ENCODE data around the gene GPR158.
"Not testable (repeated sequence)": the region's sequence is repeated elsewhere in the genome, so short reads cannot be mapped to it uniquely, and the experiment has no call there.

The GPR158 gene

DNA sequence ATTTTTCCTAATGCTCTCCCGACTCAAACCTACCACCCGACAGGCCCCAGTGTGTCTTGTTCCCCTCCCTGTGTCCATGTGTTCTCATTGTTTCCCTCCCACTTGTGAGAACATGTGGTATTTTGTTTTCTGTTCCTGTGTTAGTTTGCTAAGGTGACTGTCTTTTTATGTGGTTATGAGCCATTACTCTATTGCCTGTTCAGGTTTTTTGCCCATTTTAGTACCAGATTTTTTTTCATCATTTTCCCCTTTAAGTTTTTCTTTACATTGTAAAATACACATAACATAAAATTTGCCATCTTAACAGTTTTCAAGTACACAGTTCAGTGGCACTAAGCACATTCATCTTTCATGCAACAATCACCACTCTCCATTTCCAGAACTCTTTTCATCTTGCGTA lies 133.5 kb downstream of the GPR158 start:
- no peak for DNase-seq

DNA sequence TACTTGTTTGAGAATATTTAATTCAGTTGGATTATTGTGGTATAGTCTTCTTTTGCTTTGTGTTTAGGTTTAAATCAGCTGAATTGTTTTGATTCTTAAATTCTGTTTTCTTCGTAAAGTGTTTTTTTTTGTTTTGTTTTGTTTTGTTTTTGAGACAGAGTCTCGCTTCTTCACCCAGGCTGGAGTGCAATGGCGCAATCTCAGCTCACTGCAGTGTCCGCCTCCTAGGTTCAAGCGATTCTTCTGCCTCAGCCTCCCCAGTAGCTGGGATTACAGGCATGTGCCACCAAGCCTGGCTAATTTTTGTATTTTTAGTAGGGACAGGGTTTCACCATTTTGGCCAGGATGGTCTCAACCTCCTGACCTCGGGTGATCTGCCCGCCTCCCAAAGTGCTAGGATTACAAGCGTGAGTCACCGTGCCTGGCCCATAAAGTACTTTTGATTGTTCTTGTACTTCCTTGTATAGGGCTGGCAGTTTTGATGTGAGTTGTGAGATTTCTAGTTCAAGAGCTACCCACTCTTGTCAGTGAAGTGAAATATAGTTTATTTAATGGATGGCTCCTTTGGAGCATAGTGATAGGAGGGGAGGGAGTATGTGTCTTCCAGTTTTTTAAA lies 142.9 kb downstream of the GPR158 start:
- DNase-seq: not testable (repeated sequence)

DNA sequence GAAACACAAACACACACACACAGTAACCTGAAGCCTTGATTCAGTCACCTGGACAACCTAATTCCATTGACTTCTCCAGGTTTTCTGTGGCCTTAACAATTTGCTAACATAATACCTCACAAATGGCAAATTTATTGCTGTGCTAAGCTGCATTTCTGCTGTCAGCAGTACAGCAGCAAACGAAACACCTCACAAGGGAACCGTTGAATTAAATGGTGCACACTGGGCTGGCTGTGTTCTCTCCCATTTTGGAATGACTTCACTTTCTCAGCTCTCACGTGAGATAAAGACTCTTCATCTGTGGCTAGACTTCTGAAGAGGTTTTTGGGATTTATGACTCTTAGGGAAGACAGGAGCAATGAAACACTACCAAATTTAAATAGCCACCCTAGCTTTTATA lies 152.5 kb downstream of the GPR158 start:
- DNase-seq: no peak

DNA sequence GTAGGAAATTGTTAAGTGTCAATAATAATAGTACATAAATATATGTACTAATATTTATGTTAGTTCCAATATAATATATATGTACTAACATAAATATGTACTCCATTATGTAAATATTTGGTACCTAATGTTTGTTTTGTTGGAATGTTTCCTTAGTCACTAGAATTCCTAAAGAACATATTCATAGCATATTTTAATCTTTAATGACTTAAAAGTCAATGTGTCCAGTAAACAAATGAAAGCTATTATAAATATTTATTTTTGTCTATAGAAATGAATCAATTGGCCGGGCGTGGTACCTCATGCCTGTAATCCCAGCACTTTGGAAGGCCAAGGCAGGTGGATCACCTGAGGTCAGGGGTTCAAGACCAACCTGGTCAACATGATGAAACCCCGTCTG lies 153.6 kb downstream of the GPR158 start:
- no peak for DNase-seq

DNA sequence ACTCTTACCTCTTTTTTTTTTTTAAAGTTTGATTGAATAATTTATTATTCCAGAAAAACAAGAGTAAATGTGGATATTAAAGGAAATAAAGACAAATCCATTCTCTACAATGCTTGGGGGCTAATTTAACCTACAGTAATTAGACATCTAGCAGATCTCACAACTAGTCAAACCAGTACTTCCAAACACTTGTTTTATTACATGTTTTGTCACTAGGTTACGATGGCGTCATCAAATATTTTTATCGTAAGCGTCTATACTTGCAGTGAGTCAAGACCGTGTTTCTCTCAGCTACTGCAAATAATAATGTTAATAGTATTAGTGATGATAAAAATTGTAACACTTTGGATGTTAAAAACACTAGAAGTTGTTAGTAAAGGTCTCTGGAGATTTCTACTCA lies 154.8 kb downstream of the GPR158 start:
- not testable (repeated sequence) for DNase-seq

DNA sequence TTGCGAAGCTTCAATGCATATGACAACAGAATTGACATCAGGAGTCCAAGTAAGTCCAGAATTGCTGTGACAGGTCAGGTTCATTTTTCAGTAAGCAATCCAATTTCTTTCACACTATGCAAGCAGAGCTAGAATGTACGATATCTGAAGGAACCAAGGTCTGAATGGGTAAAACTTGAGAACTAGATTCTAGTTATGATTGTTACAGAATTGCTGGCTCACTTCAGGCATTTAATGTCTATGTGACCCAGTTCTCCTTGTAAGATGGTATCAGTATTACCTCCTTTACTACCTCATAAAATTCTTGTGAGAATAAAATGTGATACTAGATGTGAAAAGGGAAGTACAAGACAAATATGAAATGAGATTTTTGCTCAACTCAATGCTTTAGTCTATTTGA lies 159.6 kb downstream of the GPR158 start:
- no peak for DNase-seq

DNA sequence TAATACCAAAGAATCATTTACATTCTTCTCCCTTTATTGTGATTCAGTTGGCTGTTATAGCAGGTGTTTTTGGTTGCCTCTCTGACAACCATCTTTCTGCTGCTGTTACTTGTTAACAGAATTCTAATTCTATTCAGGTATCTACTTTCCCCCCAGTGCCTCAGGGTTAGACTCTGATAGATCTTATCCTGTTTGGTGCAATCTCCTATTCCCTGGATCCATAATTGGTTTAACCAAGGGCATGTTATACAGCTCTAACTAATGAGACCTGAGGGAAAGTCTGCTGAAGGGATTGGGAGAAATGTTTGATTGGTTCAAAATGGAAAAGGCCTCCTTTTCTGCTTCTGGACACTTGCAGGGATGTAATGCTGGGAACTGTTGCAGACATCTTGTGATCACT lies 161.5 kb downstream of the GPR158 start:
- no peak for DNase-seq

DNA sequence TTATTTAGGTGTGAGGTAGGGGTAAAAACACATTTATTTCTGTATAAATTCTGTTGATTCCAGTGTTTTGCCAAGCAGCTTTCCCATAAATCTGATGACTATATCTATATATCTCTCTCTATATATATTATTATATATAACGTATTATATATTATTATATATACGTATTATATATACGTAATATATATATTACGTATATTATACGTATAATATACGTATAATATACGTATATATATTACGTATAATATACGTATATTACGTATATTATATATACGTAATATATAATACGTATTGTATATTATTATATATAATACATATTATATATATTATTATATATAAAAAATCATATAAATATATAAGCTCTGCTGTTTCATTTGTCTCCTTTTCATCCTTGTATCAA lies 163.5 kb downstream of the GPR158 start:
- DNase-seq: no peak

DNA sequence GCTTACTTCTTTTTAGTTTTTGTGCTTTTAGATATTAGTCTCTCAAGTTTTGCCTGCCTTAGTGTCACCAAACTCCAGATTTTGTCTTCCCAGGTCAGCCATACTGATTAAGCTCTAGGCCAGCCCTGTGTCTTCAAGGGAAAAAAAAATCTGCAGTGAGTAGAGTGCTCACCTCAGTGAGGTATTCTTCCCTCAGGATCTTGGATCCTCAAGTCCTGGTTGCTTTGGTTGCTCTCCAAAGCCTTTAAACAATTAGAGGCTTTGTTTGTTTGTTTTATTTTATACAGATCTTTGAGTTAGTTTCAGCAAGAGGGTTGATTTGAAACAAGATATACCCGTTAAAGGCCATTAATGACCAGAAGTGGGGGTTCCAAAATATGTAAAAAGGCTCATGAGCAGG lies 165.2 kb downstream of the GPR158 start:
- no peak for DNase-seq

DNA sequence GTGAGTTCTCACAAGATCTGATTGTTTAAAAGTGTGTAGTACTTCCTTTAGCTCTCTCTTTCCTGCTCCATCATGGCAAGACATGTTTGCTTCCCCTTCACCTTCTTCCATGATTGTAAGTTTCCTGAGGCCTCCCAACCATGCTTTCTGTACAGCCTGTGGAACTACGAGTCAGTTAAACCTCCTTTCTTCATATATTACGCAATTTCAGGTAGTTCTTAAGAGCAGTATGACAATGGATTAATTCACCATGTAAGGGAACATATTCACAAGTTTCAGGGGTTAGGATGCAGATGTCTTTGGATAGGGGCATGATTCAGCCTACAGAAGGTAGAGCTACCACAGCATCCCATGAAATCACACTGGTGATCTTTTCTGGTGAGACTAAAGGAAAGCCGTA lies 174.7 kb downstream of the GPR158 start:
- DNase-seq: no peak

DNA sequence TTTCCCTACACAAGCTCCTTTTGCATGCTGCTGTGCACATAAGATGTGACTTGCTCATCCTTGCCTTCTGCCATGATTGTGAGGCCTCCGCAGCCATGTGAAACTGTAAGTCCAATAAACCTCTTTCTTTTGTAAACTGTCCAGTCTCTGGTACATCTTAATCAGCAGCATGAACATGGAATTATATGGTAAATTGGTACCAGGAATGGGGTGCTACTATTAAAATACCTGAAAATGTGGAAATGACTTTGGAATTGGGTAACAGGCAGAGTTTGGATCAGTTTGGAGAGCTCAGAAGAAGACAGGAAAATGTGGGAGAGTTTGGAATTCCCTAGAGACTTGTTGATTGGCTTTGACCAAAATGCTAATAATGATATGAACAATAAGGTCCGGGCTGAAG lies 181.8 kb downstream of the GPR158 start:
- DNase-seq: no peak

DNA sequence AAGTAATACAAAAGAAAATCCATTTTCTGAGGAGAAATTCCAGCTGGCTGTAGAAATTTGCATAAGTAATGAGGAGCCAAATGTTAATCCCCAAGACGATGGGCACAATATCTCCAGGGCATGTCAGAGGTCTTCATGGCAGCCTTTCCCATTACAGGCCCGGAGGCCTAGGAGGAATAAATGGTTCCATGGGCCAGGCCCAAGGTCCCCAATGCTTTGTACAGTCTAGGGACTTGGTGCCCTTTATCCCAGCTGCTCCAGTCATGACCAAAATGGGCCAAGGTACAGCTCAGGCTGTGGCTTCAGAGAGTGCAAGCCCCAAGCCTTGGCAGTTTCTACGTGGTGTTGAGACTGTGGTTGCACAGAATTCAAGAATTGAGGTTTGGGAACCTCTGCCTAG lies 182.5 kb downstream of the GPR158 start:
- no peak for DNase-seq

DNA sequence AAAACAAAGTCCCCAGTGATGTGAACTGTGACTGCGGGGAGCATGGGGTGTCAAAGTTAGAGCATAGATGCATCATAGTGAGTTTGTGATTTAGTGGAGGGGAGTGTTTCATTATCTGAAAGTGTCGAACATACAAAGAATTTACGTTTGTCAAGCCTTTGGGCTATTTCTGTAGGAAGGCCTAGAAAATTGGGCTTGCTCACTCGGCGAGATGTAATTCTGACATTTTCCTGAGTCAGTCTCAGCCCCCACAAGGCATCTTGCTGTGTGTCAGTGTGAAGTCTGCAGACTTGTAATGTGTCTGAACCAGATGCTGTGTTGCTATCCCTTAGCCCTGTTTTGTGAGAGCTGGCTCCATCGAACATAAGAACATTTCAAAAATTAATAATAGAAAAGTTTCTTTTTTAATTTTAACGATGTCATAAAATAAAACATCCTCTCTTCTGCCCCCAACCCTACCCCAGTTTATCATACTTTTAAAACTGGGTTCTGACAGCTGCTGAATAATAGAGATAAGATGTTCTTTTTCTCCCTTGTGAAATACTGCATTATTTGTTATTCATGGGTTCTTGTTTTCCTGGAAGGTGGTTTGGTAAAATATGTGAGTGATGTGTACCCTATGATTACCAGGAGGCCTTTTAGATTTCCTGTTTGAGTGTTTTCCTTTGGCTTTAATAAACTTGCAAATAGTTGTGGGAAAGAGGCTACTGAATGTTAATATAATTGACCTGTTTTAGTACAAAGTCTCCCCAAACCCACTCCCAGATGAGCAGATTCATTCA lies 207.4 kb downstream of the GPR158 start:
- DNase-seq: no peak

DNA sequence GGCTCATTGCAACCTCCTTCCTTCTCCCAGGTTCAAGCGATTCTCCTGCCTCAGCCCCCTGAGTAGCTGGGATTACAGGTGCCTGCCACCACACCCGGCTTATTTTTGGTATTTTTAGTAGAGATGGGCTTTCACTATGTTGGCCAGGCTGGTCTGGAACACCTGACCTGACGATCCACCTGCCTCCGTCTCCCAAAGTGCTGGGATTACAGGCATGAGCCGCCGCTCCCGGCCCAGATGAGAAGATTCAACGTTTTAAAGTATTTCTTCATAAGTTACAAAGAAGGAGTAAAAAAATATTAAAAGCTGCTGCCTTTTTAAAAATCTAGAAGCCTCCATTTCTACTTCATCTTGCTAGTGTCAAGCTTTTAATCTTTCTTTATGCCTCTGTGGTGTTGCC lies 208.1 kb downstream of the GPR158 start:
- not testable (repeated sequence) for DNase-seq

DNA sequence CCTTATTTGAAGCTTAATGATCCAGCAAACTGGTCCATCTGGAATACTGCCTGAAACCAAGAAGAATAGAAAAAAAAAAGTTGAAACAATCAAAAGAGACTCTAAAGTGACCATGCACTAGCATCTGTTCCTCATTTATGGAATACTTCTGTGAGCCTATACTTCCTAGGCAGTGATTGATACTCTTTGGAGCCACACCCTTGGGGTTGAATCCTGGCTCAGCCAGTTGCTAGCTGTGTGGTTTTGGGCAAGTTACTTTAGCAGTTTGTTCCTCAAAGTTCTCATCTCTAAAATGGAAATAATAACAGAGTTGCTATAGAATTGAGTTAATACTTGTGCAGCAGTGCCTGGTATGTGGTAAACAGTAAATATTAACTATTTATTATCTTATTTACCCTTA lies 208.9 kb downstream of the GPR158 start:
- no peak for DNase-seq

DNA sequence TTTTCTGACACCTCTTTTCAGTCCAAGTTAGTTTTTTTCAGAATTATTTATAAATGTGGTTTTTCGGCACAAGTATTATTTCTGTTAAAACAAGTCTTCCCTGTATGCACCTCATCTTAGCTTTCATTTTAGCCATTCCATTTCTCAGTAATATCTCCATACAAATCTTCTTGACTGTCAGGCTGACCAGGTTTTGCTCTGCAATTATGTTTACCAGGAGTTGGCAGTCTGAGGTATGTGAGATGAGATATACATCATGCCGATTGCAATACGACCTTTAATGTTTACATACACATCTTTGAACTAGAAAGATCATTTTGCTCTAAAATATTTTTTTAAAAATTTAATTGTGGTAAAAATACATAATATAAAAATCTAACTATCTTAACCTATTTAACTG lies 209.8 kb downstream of the GPR158 start:
- no peak for DNase-seq

DNA sequence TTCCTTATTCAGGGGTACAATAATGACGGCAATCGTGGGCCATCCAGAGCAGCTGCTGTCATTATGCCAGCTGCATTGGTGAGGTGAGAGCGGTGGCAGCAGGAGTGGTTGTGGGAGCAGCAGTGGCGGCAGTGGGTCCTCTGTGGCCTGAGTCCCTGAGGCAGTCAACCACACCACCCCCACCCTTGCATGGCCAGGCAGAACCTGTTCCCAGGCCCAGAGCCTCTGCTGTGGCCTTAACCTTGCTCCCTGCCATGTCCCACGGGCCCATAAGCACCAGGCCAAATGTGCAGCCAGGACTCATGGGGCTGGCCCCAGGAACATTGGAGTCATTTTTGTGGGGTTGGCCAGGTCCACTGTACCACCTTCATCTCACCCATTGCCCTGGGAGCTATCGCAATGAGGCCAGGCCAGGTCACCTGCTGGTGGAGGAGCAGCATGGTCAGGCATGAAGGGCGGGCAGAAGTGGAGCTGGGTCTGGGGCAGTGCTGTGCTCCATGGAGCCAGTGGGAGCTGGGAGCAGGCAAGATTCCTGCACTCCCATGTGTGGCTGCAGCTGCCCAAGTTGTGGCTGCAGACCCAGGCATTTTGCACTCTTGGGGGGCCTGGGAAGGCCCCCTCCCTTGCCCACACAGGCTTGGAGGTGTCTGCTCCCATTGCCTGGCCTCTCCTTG lies 213.5 kb downstream of the GPR158 start:
- no peak for DNase-seq

DNA sequence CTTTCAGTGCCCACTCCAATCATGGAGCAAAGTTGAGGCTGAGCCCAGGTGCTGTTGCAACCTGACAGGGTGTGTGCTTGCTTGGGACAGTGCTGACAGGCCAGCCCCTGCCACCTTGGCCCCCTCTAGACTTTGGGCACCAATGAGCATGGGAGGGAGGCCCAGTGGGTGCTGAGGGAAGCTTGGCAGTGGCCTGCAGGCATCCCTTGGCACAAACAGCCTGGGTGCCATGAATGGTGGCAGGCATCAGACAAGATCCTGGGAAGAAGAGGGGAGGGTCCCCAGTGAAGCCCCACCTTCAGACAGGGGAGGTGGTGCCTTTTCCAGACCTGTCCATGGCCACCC lies 214.0 kb downstream of the GPR158 start:
- no peak for DNase-seq

DNA sequence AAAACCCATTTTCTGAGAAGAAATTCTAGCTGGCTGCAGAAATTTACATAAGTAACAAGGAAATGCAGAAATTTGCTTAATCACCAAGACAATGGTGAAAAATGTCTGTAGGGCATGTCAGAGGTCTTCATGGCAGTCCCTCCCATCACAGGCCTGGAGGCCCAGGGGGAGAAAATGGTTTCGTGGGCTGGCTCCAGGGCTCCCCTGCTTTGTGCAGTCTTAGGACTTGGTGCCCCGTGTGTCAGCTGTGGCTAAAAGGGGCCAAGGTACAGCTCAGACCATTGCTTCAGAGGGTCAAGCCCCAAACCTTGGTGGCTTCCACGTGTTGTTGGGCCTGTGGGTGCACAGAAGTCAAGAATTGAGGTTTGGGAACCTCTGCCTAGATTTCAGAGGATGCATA lies 215.9 kb downstream of the GPR158 start:
- DNase-seq: no peak

DNA sequence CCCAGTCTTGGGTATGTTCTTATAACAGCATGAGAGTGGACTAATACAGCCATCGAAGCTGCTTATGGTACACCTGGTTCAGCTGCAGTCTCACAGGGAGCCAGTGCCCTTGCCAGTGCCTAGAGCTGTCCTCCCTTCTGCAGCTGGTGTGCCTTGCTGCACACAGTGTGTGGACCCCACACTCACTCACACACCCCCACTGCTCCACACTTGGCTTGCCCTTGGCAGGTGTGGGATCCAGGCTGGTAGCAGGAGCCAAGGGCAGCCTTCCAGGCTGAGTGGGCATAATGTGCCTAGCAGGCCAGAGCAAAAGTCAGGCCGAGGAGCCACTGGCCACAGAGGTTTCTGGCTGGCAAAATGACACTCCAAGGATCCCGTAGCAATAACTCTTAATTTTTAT lies 217.3 kb downstream of the GPR158 start:
- no peak for DNase-seq

DNA sequence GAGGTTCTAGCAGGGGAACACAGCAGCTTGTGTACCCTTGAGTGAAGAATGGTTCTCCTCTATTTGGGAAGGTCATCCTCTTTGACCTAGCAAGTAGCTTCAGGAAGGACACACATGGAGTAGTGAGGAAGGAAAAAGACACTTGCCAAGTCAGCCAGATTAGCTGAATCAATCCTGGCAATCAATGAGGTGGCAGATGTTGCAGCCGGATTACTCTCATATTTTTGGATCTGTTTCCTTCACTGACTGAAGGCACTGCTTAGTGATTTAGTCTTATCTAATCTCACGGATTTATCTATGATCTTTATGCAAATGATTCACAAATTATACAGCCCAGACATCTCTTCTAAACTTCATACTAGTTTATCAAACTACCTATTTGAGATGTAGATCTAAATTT lies 218.8 kb downstream of the GPR158 start:
- no peak for DNase-seq

DNA sequence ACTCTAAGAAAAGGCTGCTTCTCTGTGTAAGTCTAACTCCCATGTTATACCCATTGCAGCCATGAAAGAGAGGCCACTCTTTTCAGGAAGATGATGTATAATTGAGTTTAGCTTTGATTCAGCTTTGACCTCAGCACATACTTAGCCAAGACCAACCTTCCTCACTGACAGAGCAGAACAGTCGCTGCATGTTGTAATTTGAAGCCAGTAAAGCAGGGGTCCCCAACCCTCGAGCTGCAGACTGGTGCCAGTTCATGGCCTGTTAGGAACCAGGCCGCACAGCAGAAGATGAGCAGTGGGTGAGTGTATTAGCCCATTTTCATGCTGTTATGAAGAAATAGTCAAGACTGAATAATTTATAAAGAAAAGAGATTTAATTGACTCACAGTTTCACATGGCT lies 223.9 kb downstream of the GPR158 start:
- no peak for DNase-seq

DNA sequence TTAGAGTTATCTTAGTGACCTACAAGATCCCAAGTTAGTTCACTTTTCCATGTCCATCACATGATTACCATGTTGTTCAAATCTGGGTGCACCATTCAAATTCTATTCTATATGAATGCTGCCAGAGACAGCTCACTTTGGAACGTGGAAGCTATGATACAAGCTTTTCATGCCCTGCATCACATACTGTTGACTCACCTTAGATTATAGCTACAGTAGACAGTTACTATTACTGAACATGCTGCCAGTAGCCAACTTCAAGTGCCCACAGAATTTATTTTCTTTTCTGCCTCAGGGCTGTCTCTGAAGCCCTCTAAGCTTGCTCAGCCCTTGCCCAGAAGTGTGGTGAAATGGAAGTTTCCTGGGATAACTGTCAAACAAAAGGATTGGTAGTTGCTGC lies 231.1 kb downstream of the GPR158 start:
- DNase-seq: no peak

DNA sequence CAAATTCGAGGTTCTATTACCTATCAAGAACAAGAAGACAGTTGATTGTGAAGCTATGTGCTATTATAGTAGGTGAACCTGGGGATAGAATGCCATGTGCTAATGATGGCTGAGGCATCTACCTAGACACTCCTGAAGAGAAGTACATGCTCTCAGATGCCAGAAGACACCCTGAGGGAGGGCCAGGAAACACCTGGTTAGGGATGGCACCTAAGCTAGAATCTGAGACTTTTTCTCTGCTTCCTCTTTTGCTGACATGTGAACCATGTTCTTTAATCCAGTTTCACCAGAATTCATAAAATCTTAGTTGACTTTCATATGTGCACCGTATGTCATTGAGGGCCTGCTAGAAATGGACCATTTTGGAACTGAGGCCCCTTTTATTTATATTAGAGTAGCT lies 242.8 kb downstream of the GPR158 start:
- no peak for DNase-seq

DNA sequence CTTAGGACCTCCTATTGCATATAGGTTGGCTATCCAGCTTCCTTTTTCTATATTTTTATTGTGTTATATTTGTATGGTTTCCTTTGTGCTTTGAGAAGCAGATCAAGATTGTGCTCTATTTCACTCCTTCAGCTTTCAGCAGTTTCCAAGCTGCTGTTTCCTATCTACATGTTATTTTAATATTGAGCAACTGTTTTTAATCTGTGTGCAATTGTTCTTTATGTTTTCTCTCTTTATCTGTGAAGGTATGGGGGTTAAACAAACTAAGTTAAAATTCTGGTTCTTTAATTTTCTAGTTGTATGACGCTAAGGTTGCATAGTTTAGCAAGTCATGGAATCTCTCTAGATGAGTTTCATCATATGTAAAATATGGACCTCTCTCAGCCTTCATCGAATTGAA lies 251.0 kb downstream of the GPR158 start:
- no peak for DNase-seq

Measured in CD4-positive, alpha-beta T cell treated with Interleukin-4 for 1 hour (primary cell).